Mononuclear cell (primary cell): ENCODE results near the gene PCDHGB3. TPM values are rescaled to one million over a fixed set of nuclear protein-coding genes. Genes with fewer than 3 reads are reported as not detected.
"Not testable (repeated sequence)": the region's sequence is repeated elsewhere in the genome, so short reads cannot be mapped to it uniquely, and the experiment has no call there.

Experiments used
- H3K27me3 ChIP-seq: 2 replicates; pipeline ENCODE4 v1.6.0; 2011; ENCODE audit warnings: low read length, control low read depth; ENCODE audit not compliant: insufficient read depth
- H3K4me1 ChIP-seq: 2 replicates; pipeline ENCODE4 v1.5.1; 2011; ENCODE audit warnings: mild to moderate bottlenecking, low read length, control low read depth; ENCODE audit not compliant: insufficient read depth
- H3K4me3 ChIP-seq: 2 replicates; pipeline ENCODE4 v1.5.1; 2011; ENCODE audit warnings: mild to moderate bottlenecking, low read length, moderate library complexity
- H3K9me3 ChIP-seq: 2 replicates; pipeline ENCODE4 v1.5.1; 2011; ENCODE audit warnings: low read depth, mild to moderate bottlenecking, control low read depth, low read length
- total RNA-seq: library from RNA; depleted of rRNA; stranded (reverse); fragments of >200 nt; gene quantifications from one replicate; pipeline ENCODE4 v1.2.3, GENCODE V29; 2012

Gene PCDHGB3
- total RNA-seq, 1 donor: 0.63 TPM

DNA sequence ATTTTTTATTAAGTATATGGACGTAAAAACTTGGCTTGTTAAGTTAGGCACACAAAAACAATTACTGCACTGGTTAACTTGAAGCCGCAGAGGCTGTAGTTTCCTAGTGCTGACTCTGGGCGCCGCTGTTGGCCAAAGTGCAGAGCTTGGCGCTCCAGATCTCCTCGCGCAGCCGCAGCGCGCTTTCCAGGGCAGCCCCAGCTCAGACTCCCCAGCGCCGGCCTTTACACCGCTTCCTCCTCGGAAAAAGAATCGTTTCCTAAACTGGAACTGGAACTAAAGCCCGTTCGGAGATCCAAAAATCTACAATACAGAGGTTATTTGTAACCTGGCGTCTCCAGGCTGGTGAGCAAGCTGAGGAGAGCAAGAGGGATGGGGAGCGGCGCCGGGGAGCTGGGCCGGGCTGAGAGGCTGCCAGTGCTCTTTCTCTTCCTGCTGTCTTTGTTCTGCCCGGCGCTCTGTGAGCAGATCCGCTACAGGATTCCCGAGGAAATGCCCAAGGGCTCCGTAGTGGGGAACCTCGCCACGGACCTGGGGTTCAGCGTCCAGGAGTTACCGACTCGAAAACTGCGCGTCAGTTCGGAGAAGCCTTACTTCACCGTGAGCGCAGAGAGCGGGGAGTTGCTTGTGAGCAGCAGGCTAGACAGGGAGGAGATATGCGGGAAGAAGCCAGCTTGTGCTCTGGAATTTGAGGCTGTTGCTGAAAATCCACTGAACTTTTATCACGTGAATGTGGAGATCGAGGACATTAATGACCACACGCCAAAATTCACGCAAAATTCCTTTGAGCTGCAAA, 27.9 kb downstream of the PCDHGB3 start, which contains the start of gene PCDHGB5:
PCDHGB5 (plus strand) TSS at position 192 of the 796 bp plus-strand sequence; CDS start at position 373, 181 bp downstream.
- peaks cover 90% of the 10 kb centered on the region for H3K27me3 ChIP-seq
- not testable (repeated sequence) for H3K4me1 ChIP-seq, H3K4me3 ChIP-seq
- H3K9me3 ChIP-seq: peaks cover 15% of the 10 kb centered on the region

DNA sequence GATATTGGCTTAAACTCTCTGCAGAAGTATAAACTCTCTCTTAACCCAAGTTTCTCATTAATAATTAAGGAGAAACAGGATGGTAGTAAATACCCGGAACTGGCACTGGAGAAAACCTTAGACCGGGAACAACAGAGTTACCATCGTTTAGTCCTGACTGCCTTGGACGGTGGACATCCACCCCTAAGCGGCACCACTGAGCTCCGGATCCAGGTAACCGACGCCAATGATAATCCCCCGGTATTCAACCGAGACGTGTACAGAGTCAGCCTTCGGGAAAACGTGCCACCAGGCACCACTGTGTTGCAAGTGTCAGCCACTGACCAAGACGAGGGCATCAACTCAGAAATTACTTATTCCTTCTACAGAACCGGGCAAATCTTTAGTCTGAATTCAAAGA, 28.6 kb downstream of the PCDHGB3 start:
- Histone ChIP-seq H3K4me3 (no peak overlapping the region), H3K9me3 (peaks cover 8% of the 10 kb centered on the region), H3K4me1 (no peaks in the 10 kb centered on the region), H3K27me3 (peaks cover 90% of the 10 kb centered on the region)

DNA sequence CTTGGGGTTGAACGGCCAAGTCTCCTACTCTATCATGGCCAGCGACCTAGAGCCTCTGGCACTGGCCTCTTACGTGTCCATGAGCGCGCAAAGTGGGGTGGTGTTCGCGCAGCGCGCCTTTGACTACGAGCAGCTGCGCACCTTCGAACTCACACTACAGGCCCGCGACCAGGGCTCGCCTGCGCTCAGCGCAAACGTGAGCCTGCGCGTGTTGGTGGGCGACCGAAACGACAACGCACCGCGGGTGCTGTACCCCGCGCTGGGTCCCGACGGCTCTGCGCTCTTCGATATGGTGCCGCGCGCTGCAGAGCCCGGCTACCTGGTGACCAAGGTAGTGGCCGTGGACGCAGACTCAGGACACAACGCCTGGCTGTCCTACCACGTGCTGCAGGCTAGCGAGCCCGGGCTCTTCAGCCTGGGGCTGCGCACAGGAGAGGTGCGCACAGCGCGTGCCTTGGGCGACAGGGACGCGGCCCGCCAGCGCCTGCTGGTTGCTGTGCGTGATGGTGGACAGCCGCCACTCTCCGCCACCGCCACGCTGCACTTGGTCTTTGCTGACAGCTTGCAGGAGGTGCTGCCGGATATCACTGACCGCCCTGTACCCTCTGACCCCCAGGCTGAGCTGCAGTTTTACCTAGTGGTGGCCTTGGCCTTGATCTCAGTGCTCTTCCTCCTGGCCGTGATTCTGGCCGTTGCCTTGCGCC, 29.7 kb downstream of the PCDHGB3 start:
- peaks cover 92% of the 10 kb centered on the region for H3K27me3 ChIP-seq
- no peak overlapping the region for H3K4me3 ChIP-seq
- H3K9me3 ChIP-seq: peaks cover 4% of the 10 kb centered on the region
- no peaks in the 10 kb centered on the region for H3K4me1 ChIP-seq

DNA sequence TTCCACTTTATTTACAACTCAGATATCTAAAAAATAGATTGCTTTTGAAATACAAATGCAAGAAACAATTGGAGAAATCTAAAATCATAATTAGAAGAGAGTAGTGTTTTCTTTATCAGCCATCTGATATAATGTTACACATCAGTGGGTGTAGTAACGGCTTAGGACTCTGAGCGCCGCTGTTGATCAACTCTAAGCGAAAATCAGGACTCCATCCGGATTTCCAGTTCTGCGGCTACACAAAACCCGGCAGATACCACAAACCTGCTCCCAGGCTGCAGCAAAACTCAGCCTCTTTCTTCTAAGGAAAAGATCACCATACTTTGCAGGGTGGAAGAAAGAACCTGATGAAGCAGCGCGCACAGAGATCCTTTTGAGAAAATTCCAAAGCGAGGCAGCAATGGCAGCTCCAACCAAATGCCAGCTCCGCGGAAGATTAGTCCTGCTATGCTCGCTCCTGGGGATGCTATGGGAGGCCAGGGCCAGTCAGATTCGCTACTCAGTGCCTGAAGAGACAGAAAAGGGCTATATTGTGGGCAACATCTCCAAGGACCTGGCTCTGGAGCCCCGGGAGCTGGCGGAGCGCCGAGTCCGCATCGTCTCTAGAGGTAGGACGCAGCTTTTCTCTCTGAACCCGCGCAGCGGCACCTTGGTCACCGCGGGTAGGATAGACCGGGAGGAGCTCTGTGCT, 32.7 kb downstream of the PCDHGB3 start, which contains the start of gene PCDHGA9:
PCDHGA9 (plus strand) TSS at position 226 of the 691 bp plus-strand sequence; CDS start at position 401, 175 bp downstream.
- H3K4me3 ChIP-seq: no peak within 1 kb of the TSS
- H3K27me3 ChIP-seq: peaks cover 93% of the 10 kb centered on the region
- no peaks in the 10 kb centered on the region for H3K4me1 ChIP-seq
- no peaks in the 10 kb centered on the region for H3K9me3 ChIP-seq

DNA sequence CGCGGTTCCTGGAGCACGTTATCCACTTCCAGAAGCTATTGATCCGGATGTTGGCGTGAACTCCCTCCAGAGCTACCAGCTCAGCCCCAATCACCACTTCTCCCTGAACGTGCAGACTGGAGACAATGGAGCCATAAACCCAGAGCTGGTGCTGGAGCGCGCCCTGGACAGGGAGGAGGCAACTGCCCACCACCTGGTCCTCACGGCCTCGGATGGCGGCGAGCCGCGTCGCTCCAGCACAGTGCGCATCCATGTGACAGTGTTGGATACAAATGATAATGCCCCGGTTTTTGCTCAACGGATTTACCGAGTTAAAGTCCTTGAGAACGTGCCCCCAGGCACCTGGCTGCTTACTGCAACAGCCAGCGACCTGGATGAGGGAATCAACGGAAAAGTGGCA, 33.3 kb downstream of the PCDHGB3 start:
- Histone ChIP-seq H3K4me1 (no peaks in the 10 kb centered on the region), H3K4me3 (no peak overlapping the region), H3K9me3 (no peaks in the 10 kb centered on the region), H3K27me3 (peaks cover 97% of the 10 kb centered on the region)

DNA sequence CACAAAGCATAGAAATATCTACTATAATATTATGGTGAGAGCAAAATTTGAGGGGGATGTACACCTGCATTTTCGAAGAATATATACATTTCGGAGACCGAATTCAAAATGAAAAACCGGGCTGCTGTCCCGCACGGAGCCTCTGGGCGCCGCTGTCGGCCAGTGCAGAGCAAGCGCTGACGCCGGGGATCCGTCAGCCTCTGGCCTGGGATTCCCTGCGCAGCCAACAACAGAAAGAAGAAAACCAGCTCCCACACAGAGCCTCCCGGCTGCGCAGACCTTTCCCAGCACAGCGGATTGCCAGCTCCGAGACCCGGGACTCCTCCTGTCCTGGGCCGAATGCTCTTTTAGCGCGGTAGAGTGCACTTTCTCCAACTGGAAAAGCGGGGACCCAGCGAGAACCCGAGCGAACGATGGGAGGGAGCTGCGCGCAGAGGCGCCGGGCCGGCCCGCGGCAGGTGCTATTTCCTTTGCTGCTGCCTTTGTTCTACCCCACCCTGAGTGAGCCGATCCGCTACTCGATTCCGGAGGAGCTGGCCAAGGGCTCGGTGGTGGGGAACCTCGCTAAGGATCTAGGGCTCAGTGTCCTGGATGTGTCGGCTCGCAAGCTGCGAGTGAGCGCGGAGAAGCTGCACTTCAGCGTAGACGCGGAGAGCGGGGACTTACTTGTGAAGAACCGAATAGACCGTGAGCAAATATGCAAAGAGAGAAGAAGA, 37.9 kb downstream of the PCDHGB3 start, which contains the start of gene PCDHGB6:
PCDHGB6 (plus strand) TSS at position 232 of the 716 bp plus-strand sequence; CDS start at position 414, 182 bp downstream.
- H3K9me3 ChIP-seq, H3K4me1 ChIP-seq, H3K4me3 ChIP-seq: not testable (repeated sequence)
- H3K27me3 ChIP-seq: peaks cover 96% of the 10 kb centered on the region

DNA sequence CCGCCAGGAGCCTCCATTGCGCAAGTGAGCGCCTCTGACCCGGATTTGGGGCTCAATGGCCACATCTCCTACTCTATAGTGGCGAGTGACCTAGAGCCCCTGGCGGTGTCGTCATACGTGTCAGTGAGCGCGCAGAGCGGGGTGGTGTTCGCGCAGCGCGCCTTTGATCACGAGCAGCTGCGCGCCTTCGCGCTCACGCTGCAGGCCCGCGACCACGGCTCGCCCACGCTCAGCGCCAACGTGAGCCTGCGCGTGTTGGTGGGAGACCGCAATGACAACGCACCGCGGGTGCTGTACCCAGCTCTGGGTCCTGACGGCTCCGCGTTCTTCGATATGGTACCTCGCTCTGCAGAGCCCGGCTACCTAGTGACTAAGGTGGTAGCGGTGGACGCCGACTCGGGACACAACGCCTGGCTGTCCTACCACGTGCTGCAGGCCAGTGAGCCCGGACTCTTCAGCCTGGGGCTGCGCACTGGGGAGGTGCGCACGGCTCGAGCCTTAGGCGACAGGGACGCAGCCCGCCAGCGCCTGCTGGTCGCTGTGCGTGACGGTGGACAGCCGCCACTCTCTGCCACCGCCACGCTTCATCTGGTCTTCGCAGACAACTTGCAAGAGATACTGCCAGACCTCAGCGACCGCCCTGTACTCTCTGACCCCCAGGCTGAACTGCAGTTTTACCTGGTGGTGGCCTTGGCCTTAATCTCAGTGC, 39.7 kb downstream of the PCDHGB3 start:
- Histone ChIP-seq H3K27me3 (peaks cover 96% of the 10 kb centered on the region), H3K4me1 (peaks cover 11% of the 10 kb centered on the region), H3K9me3 (peaks cover 5% of the 10 kb centered on the region), H3K4me3 (no peak overlapping the region)

DNA sequence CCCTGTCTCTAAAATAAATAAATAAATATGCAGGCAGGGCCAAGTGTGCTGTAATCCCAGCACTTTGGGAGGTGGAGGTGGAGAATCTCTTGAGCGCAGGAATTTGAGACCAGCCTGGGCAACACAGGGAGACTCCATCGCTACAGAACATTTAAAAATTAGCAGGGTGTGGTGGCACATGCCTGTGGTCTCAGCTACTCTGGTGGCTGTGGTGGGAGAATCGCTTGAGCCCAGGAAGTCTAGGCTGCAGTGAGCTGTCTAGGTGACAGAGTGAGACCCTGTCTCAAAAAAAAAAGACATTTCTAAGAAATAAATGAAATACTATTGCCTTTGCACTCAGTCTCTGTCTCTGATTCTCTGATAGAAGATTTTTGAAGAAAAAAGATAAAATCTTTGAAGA, 41.5 kb downstream of the PCDHGB3 start:
- H3K4me3 ChIP-seq: no peak overlapping the region
- peaks cover 11% of the 10 kb centered on the region for H3K4me1 ChIP-seq
- H3K27me3 ChIP-seq: peaks cover 95% of the 10 kb centered on the region
- H3K9me3 ChIP-seq: peaks cover 5% of the 10 kb centered on the region

DNA sequence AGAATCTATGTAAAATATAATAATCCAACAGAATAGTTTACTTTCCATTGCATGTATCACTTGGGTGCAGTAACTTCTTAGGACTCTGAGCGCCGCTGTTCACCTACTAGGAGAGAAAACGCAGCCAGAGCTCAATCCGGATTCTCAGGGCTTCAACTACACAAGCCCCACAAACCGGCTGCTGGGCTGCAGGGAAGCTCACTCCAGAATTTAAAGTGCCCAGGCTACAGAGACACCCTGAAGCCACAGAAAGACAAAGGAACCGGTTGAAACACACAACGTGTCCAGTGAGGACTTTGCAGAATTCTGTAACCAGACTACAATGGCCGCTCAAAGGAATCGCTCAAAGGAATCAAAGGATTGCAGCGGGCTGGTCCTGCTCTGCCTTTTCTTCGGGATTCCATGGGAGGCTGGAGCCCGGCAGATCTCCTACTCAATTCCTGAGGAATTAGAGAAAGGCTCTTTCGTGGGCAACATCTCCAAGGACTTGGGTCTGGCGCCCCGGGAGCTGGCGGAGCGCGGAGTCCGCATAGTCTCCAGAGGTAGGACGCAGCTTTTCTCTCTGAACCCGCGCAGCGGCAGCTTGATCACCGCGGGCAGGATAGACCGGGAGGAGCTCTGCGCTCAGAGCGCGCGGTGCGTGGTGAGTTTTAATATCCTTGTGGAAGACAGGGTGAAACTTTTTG, 43.0 kb downstream of the PCDHGB3 start, which contains the start of gene PCDHGA10:
PCDHGA10 (plus strand) TSS at position 134 of the 686 bp plus-strand sequence; CDS start at position 323, 189 bp downstream.
- Histone ChIP-seq H3K4me3 (peak within 1 kb of the TSS; percentile 32), H3K9me3 (peaks cover 5% of the 10 kb centered on the region), H3K4me1 (peaks cover 16% of the 10 kb centered on the region), H3K27me3 (peaks cover 95% of the 10 kb centered on the region)

DNA sequence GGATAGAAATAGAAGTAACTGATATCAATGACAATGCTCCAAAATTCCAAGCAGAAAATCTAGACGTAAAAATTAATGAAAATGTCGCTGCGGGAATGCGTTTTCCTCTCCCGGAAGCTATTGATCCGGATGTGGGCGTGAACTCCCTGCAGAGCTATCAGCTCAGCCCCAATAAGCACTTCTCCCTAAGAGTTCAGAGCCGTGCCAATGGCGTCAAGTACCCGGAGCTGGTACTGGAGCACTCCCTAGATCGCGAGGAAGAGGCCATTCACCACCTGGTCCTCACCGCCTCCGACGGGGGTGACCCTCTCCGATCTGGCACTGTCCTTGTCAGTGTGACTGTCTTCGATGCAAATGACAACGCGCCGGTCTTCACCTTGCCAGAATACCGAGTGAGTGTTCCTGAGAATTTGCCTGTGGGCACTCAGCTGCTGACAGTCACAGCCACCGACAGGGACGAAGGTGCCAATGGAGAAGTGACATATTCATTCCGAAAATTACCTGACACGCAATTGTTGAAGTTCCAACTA, 43.6 kb downstream of the PCDHGB3 start:
- H3K27me3 ChIP-seq: peaks cover 95% of the 10 kb centered on the region
- peaks cover 5% of the 10 kb centered on the region for H3K9me3 ChIP-seq
- peak overlapping the region; percentile 32 for H3K4me3 ChIP-seq
- peaks cover 17% of the 10 kb centered on the region for H3K4me1 ChIP-seq

DNA sequence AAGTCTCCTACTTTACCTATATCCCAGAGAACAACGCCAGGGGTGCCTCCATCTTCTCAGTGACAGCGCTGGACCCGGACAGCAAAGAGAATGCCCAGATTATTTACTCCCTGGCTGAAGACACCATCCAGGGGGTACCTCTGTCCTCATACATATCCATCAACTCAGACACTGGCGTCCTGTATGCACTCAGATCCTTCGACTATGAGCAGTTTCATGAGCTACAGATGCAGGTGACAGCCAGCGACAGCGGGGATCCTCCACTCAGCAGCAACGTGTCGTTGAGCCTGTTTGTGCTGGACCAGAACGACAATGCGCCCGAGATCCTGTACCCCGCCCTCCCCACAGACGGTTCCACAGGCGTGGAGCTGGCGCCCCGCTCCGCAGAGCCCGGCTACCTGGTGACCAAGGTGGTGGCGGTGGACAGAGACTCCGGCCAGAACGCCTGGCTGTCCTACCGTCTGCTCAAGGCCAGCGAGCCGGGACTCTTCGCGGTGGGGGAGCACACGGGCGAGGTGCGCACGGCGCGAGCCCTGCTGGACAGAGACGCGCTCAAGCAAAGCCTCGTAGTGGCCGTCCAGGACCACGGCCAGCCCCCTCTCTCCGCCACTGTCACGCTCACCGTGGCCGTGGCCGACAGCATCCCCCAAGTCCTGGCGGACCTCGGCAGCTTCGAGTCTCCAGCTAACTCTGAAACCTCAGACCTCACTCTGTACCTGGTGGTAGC, 44.7 kb downstream of the PCDHGB3 start:
- not testable (repeated sequence) for H3K4me3 ChIP-seq, H3K9me3 ChIP-seq
- peaks cover 95% of the 10 kb centered on the region for H3K27me3 ChIP-seq
- peaks cover 17% of the 10 kb centered on the region for H3K4me1 ChIP-seq

DNA sequence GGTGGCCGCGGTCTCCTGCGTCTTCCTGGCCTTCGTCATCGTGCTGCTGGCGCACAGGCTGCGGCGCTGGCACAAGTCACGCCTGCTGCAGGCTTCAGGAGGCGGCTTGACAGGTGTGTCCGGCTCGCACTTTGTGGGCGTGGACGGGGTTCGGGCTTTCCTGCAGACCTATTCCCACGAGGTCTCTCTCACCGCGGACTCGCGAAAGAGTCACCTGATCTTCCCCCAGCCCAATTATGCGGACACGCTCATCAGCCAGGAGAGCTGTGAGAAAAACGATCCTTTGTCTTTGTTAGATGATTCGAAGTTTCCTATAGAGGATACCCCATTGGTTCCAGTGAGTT, 45.2 kb downstream of the PCDHGB3 start:
- not testable (repeated sequence) for H3K9me3 ChIP-seq, H3K4me3 ChIP-seq
- H3K27me3 ChIP-seq: peaks cover 95% of the 10 kb centered on the region
- H3K4me1 ChIP-seq: peaks cover 17% of the 10 kb centered on the region
